Liver (tissue), 9 donors: ENCODE results near the gene SGPL1. TPM values are rescaled to one million over a fixed set of nuclear protein-coding genes. Genes with fewer than 3 reads are reported as not detected.

Experiments used
- DNase-seq: peaks from one replicate; pipeline ENCODE4 v3.0.0-alpha.2; 2017; ENCODE audit warnings: low spot score
- H3K27ac ChIP-seq, 2 donors: one replicate each; pipeline ENCODE4 v1.7.0; 2013; ENCODE audit warnings: inconsistent platforms in 2 of 2, low read length in 2 of 2, control low read depth in 1 of 2, low read depth in 1 of 2, mild to moderate bottlenecking in 1 of 2
- H3K27me3 ChIP-seq, 4 donors: one replicate each; pipeline versions ENCODE4 v1.6.1 to v1.7.0; 2013; ENCODE audit warnings: low read length in 3 of 4, inconsistent platforms in 1 of 4, mild to moderate bottlenecking in 1 of 4, moderate library complexity in 1 of 4; ENCODE audit not compliant: control insufficient read depth in 4 of 4, insufficient read depth in 4 of 4
- H3K36me3 ChIP-seq, 4 donors: one replicate each; pipeline versions ENCODE4 v1.6.1 to v1.7.0; 2013; ENCODE audit warnings: low read length in 3 of 4, mild to moderate bottlenecking in 3 of 4, low read depth in 1 of 4, moderate library complexity in 1 of 4; ENCODE audit not compliant: control insufficient read depth in 4 of 4, insufficient read depth in 3 of 4
- H3K4me1 ChIP-seq, 4 donors: one replicate each; pipeline versions ENCODE4 v1.6.1 to v1.7.0; 2013; ENCODE audit warnings: low read length in 3 of 4, mild to moderate bottlenecking in 3 of 4, moderate library complexity in 1 of 4; ENCODE audit not compliant: control insufficient read depth in 4 of 4, insufficient read depth in 4 of 4
- H3K4me3 ChIP-seq, 3 donors: one replicate each; pipeline versions ENCODE4 v1.6.1 to v1.7.0; 2013; ENCODE audit warnings: low read length in 3 of 3, control low read depth in 1 of 3, low read depth in 1 of 3, mild to moderate bottlenecking in 1 of 3
- H3K9ac ChIP-seq, 2 donors: one replicate each; pipeline ENCODE4 v1.7.0; 2013; ENCODE audit warnings: low read length in 2 of 2, mild to moderate bottlenecking in 2 of 2, moderate library complexity in 2 of 2, control low read depth in 1 of 2, low read depth in 1 of 2
- H3K9me3 ChIP-seq, 4 donors: one replicate each; pipeline versions ENCODE4 v1.6.1 to v1.7.0; 2013; ENCODE audit warnings: low read length in 3 of 4; ENCODE audit not compliant: control insufficient read depth in 4 of 4
- ATF3 ChIP-seq: IDR thresholded peaks from 2 replicates; pipeline ENCODE4 v1.6.1; 2016; ENCODE audit warnings: antibody characterized with exemption
- EGR1 ChIP-seq, 2 donors: IDR thresholded peaks; 2 replicates each; pipeline ENCODE4 v1.6.1; 2016 to 2018; ENCODE audit warnings: antibody characterized with exemption in 2 of 2, low read depth in 2 of 2
- FOXA1 ChIP-seq: IDR thresholded peaks from 2 replicates; pipeline ENCODE4 v1.6.1; 2016; ENCODE audit warnings: antibody characterized with exemption
- FOXA2 ChIP-seq: IDR thresholded peaks from 2 replicates; pipeline ENCODE4 v1.6.1; 2016; ENCODE audit warnings: antibody characterized with exemption
- GABPA ChIP-seq, 2 donors: IDR thresholded peaks in 1 of 2; conservative IDR thresholded peaks in 1 of 2; 2 replicates each; pipeline ENCODE4 v1.6.1; 2016; ENCODE audit warnings: antibody characterized with exemption in 2 of 2, mild to moderate bottlenecking in 1 of 2, moderate library complexity in 1 of 2
- HNF4A ChIP-seq, 2 donors: conservative IDR thresholded peaks; 2 replicates each; pipeline ENCODE4 v1.6.1; 2016; ENCODE audit warnings: antibody characterized with exemption in 2 of 2, mild to moderate bottlenecking in 2 of 2
- HNF4G ChIP-seq: IDR thresholded peaks from 2 replicates; pipeline ENCODE4 v1.6.1; 2016; ENCODE audit warnings: antibody characterized with exemption
- JUND ChIP-seq, 2 donors: IDR thresholded peaks; 2 replicates each; pipeline ENCODE4 v1.6.1; 2016; ENCODE audit warnings: antibody characterized with exemption in 2 of 2
- MAX ChIP-seq: IDR thresholded peaks from 2 replicates; pipeline ENCODE4 v1.6.1; 2016; ENCODE audit warnings: antibody characterized with exemption
- NR2F2 ChIP-seq: IDR thresholded peaks from 2 replicates; pipeline ENCODE4 v1.6.1; 2016; ENCODE audit warnings: antibody characterized with exemption
- RAD21 ChIP-seq, 2 donors: IDR thresholded peaks; 2 replicates each; pipeline ENCODE4 v1.6.1; 2016; ENCODE audit warnings: antibody characterized with exemption in 2 of 2, mild to moderate bottlenecking in 2 of 2
- RXRA ChIP-seq, 2 donors: IDR thresholded peaks; 2 replicates each; pipeline ENCODE4 v1.6.1; 2017 to 2018; ENCODE audit warnings: antibody characterized with exemption in 2 of 2, mild to moderate bottlenecking in 1 of 2
- SP1 ChIP-seq: IDR thresholded peaks from 2 replicates; pipeline ENCODE4 v1.6.1; 2018; ENCODE audit warnings: antibody characterized with exemption, mild to moderate bottlenecking
- TAF1 ChIP-seq: conservative IDR thresholded peaks from 2 replicates; pipeline ENCODE4 v1.6.1; 2016; ENCODE audit warnings: antibody characterized with exemption, mild to moderate bottlenecking
- YY1 ChIP-seq: IDR thresholded peaks from 2 replicates; pipeline ENCODE4 v1.6.1; 2016; ENCODE audit warnings: antibody characterized with exemption, mild to moderate bottlenecking
- WGBS: extraction: QIAGEN DNeasy Blood & Tissue Kit; methylation state at CpG from one replicate; pipeline ENCODE4 v1.1.7; 2013; 5-methylcytosine and 5-hydroxymethylcytosine counted together
- polyA plus RNA-seq, 2 donors: library from polyadenylated mRNA; stranded (reverse) in 1 of 2; unstranded in 1 of 2; fragments of 200-250 nt in 1 of 2; fragments of >200 nt in 1 of 2; fragmentation: Nextera tagmentation in 1 of 2; extraction: Ambion mirVana in 1 of 2; gene quantifications; one replicate each; pipeline versions ENCODE4 v1.2.1 to v1.2.3, GENCODE V29; 2013 to 2015
- total RNA-seq, 2 donors: library from RNA; depleted of rRNA; stranded (reverse); fragments of >200 nt; gene quantifications; one replicate each; pipeline ENCODE4 v1.2.3, GENCODE V29; 2014
- TF ChIP-seq, protein P1 (sequence below): fragments of 150-350 bp; IDR thresholded peaks from 2 replicates; pipeline ENCODE4 v1.5.1; 2017; ENCODE audit warnings: improper control_type of control experiment, low read depth, low read length; ENCODE audit not compliant: missing input control
- TF ChIP-seq, protein P2 (sequence below): IDR thresholded peaks from 2 replicates; pipeline ENCODE4 v1.6.1; 2016; ENCODE audit warnings: antibody characterized with exemption
- donor health status: healthy.
- donor health status: healthy.
- donor health status: healthy.
- donor health status: healthy.
- donor health status: healthy.

The SGPL1 gene
- total and polyA plus RNA-seq, 4 donors: 11.8 to 37.1 (median 16.8) TPM

DNA sequence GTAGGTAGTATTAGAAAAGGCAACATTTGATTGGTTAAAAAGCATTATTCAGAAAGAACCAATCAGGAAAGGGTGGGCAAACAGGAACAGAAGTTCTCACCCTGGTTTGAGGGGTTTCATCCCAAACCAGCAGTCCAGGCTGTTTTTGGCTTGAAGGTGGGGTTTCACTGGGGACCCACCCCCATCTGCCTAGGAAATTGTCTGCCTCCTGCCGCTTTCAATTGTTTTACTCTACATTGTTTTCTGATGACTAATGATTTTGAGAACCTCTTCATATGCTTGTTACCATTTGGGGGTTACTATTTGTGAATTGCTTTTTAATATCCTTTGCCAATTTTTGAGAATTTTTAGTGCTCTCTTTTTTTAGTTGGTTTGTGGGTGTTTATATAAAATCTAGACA is 75.9 kb downstream of the SGPL1 start:
- no peak overlapping the region for H3K9ac ChIP-seq
- no peaks in the 10 kb centered on the region for H3K36me3 ChIP-seq
- no peak for DNase-seq
- 93% methylated on average over 1 of the region's 1 CpG for WGBS
- H3K27me3 ChIP-seq: no peaks in the 10 kb centered on the region
- H3K9me3 ChIP-seq: no peaks in the 10 kb centered on the region
- H3K4me1 ChIP-seq: peaks cover 0 to 27% (median 18%) of the 10 kb centered on the region in 4 donors
- no peak overlapping the region for H3K4me3 ChIP-seq
- H3K27ac ChIP-seq: no peak overlapping the region
- TF ChIP-seq ATF3 (no peak), SP1 (no peak), MAX (no peak), NR2F2 (no peak), RXRA (IDR thresholded peaks at IDR 0.05) (no peak), HNF4A (conservative IDR thresholded peaks at IDR 0.05) (no peak), YY1 (no peak), EGR1 (IDR thresholded peaks at IDR 0.05; ENCODE audit: low read depth in 2 of 2) (no peak), JUND (IDR thresholded peaks at IDR 0.05) (no peak), FOXA2 (no peak)
- TF ChIP-seq, protein P1, sequence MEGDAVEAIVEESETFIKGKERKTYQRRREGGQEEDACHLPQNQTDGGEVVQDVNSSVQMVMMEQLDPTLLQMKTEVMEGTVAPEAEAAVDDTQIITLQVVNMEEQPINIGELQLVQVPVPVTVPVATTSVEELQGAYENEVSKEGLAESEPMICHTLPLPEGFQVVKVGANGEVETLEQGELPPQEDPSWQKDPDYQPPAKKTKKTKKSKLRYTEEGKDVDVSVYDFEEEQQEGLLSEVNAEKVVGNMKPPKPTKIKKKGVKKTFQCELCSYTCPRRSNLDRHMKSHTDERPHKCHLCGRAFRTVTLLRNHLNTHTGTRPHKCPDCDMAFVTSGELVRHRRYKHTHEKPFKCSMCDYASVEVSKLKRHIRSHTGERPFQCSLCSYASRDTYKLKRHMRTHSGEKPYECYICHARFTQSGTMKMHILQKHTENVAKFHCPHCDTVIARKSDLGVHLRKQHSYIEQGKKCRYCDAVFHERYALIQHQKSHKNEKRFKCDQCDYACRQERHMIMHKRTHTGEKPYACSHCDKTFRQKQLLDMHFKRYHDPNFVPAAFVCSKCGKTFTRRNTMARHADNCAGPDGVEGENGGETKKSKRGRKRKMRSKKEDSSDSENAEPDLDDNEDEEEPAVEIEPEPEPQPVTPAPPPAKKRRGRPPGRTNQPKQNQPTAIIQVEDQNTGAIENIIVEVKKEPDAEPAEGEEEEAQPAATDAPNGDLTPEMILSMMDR: no peak
- TF ChIP-seq, protein P2, sequence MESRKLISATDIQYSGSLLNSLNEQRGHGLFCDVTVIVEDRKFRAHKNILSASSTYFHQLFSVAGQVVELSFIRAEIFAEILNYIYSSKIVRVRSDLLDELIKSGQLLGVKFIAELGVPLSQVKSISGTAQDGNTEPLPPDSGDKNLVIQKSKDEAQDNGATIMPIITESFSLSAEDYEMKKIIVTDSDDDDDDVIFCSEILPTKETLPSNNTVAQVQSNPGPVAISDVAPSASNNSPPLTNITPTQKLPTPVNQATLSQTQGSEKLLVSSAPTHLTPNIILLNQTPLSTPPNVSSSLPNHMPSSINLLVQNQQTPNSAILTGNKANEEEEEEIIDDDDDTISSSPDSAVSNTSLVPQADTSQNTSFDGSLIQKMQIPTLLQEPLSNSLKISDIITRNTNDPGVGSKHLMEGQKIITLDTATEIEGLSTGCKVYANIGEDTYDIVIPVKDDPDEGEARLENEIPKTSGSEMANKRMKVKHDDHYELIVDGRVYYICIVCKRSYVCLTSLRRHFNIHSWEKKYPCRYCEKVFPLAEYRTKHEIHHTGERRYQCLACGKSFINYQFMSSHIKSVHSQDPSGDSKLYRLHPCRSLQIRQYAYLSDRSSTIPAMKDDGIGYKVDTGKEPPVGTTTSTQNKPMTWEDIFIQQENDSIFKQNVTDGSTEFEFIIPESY: no peak

DNA sequence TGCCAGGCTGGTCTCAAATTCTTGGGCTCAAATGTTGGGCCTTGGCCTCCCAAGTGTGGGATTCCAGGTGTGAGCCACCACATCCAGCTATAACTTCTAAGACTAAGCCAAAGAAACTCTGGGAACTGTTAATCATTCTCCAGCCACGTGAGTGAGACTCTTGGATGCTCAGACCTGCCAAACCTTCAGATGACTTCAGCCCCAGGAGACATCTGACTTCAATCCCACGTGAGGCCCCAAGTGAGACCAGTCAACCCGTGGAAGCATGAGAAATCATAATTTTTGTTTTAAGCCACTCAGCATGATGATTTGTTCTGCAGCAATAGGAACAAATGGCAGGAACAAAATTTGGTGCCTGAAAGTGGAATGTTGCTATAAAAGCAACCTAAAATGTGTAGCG is 76.9 kb downstream of the SGPL1 start:
- no peaks in the 10 kb centered on the region for H3K27me3 ChIP-seq
- no peaks in the 10 kb centered on the region for H3K9me3 ChIP-seq
- no peaks in the 10 kb centered on the region for H3K36me3 ChIP-seq
- no peak for TF ChIP-seq FOXA1
- H3K9ac ChIP-seq: no peak overlapping the region
- DNase-seq: no peak
- no peak overlapping the region for H3K4me3 ChIP-seq
- H3K27ac ChIP-seq: no peak overlapping the region
- WGBS: 97% methylated on average over 4 of the region's 4 CpGs
- peaks cover 0 to 18% (median 10%) of the 10 kb centered on the region in 4 donors for H3K4me1 ChIP-seq

- 86% methylated on average over 10 of the region's 10 CpGs for WGBS
- peaks cover 0 to 18% (median 10%) of the 10 kb centered on the region in 4 donors for H3K4me1 ChIP-seq
- H3K36me3 ChIP-seq: no peaks in the 10 kb centered on the region
- H3K27me3 ChIP-seq: no peaks in the 10 kb centered on the region
- no peak overlapping the region for H3K9ac ChIP-seq
- H3K27ac ChIP-seq: no peak overlapping the region
- H3K9me3 ChIP-seq: no peaks in the 10 kb centered on the region
- H3K4me3 ChIP-seq: no peak overlapping the region
- DNase-seq: no peak
- no peak for TF ChIP-seq FOXA2
- TF ChIP-seq RAD21 (IDR thresholded peaks at IDR 0.05): no peak
- TF ChIP-seq HNF4A (conservative IDR thresholded peaks at IDR 0.05): no peak
- TF ChIP-seq, protein P1: no peak
- TF ChIP-seq TAF1: no peak
- no peak for TF ChIP-seq RXRA (IDR thresholded peaks at IDR 0.05)
- no peak for TF ChIP-seq JUND (IDR thresholded peaks at IDR 0.05)
- no peak for TF ChIP-seq MAX
- TF ChIP-seq, protein P2: no peak
- no peak for TF ChIP-seq GABPA (IDR thresholded peaks at IDR 0.05 in 1 of 2, conservative IDR thresholded peaks at IDR 0.05 in 1 of 2)
- TF ChIP-seq SP1: no peak
- no peak for TF ChIP-seq ATF3
- no peak for TF ChIP-seq HNF4G
- no peak for TF ChIP-seq FOXA1
Observed at GRCh38 chr10:70893227-70894006, 77.7 kb downstream of the SGPL1 start.
